Measurements from ENCODE around the gene USP24. TPM values are rescaled to one million over a fixed set of nuclear protein-coding genes. Genes with fewer than 3 reads are reported as not detected.

Gene USP24
- total RNA-seq, 4 donors from 2014 or later: 42.7 to 77.1 (median 64.8) TPM

DNA sequence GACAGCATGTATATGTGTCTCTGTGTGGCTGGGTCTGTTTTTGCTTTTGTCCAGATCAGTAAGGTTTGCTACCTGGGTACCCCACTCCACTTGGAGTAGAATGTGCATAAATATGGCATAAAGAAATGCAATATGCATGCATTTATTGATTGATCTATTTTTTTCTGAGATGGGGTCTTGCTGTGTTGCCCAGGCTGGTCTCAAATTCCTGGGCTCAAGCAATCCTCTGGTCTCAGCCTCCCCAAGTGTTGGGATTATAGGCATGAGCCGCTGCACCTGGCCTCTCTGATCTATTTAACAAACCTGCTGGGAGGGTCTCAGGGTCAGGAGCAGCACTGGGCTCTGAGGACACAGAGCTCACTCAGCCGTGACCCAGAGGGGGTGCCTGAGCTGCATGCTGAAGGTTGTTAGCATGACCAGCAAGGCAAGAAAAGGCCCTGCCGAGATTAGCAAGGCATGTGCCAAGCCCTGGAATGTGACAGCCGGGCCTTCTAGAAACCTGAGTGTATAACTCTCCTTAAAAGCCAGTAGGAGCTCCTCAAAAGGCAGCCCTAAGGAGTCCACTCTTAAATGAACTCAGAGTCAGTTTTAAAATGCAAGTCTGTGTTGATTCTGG lies 153.3 kb downstream of the USP24 start:
- no peak for DNase-seq (ENCODE audit: low spot score)
- no peak for TF ChIP-seq CTCF (IDR thresholded peaks at IDR 0.05)
- ATAC-seq (ENCODE audit: low FRiP score): no peak

DNA sequence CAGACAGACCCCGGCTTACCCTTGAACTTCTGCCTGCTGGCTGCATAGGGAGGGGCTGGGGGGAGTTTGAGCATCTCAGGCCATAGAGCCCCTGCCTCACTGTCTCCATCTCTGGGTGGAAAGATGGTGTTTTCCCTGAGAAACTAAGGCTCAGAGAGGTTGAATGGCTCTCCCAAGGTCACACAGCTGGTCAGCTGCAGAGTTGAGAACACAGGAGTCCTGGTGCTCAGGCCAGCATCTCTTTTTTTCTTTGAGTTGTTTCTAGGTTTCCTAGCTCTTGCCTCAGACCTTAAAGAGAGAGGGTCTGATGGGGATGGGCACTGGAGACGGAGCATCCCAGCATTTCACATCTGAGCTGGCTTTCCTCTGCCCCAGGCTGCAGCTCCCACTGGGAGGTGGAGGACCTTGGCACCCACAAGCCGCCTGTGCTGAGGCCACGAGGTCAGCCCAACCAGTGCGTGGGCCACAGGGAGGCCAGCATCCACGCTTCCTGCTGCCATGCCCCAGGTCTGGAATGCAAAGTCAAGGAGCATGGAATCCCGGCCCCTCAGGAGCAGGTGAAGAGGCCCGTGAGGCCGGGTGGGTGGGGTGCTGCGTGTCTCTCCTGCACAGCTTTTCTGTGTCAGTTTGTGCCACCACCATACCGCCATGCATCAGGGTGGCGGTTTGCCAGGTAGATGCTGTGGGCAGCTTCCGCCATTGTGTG lies 154.0 kb downstream of the USP24 start:
- TF ChIP-seq CTCF (IDR thresholded peaks at IDR 0.05): no peak
- DNase-seq (ENCODE audit: low spot score): no peak
- no peak for ATAC-seq (ENCODE audit: low FRiP score)

GRCh38 chr1:55060133-55060999 lies 154.8 kb downstream of the USP24 start:
- no peak for DNase-seq (ENCODE audit: low spot score)
- TF ChIP-seq CTCF (IDR thresholded peaks at IDR 0.05): no peak

GRCh38 chr1:55059302-55060132 lies 155.6 kb downstream of the USP24 start:
- DNase-seq (ENCODE audit: low spot score): no peak
- no peak for TF ChIP-seq CTCF (IDR thresholded peaks at IDR 0.05)
- ATAC-seq (ENCODE audit: low FRiP score): no peak

More at GRCh38 chr1:55060133-55060999, 154.8 kb downstream of the USP24 start:
- no peak for ATAC-seq (ENCODE audit: low FRiP score)

GRCh38 chr1:55057956-55058298 lies 157.2 kb downstream of the USP24 start:
- no peak for TF ChIP-seq CTCF (IDR thresholded peaks at IDR 0.05)
- ATAC-seq (ENCODE audit: low FRiP score) (no peak), DNase-seq (ENCODE audit: low spot score) (no peak)

GRCh38 chr1:55057270-55057955 lies 157.8 kb downstream of the USP24 start:
- DNase-seq (ENCODE audit: low spot score) (no peak), ATAC-seq (ENCODE audit: low FRiP score) (no peak)
- TF ChIP-seq CTCF (IDR thresholded peaks at IDR 0.05): no peak

Data from omental fat pad (tissue), 4 donors.